WTC11 (cell line): ENCODE data around the gene REX1BD. TPM values are rescaled to one million over a fixed set of nuclear protein-coding genes. Genes with fewer than 3 reads are reported as not detected.

Source experiments
- ARID4B ChIP-seq: sonication (generic); formaldehyde crosslinking; IDR thresholded peaks from 2 replicates; pipeline ENCODE4 v1.8.0; 2023; ENCODE audit warnings: missing genetic modification reagents, mild to moderate bottlenecking, borderline replicate concordance
- CREB1 ChIP-seq: sonication (generic); formaldehyde crosslinking; IDR thresholded peaks from 2 replicates; pipeline ENCODE4 v1.8.0; 2023; ENCODE audit warnings: mild to moderate bottlenecking, missing genetic modification reagents
- CREM ChIP-seq: sonication (generic); formaldehyde crosslinking; IDR thresholded peaks from 2 replicates; pipeline ENCODE4 v1.8.1; 2022; ENCODE audit warnings: mild to moderate bottlenecking, missing genetic modification reagents, moderate library complexity
- ELF4 ChIP-seq: sonication (generic); formaldehyde crosslinking; IDR thresholded peaks from 2 replicates; pipeline ENCODE4 v1.8.1; 2022; ENCODE audit warnings: low read depth, mild to moderate bottlenecking, moderate library complexity, missing genetic modification reagents
- EMX1 ChIP-seq: fragments of 250-450 bp; sonication (Bioruptor Pico); IDR thresholded peaks from 2 replicates; pipeline ENCODE4 v1.8.0; 2021; ENCODE audit warnings: mild to moderate bottlenecking
- FOXJ3 ChIP-seq: sonication (generic); formaldehyde crosslinking; IDR thresholded peaks from 2 replicates; pipeline ENCODE4 v1.9.0; 2021; ENCODE audit warnings: missing genetic modification reagents, mild to moderate bottlenecking, borderline replicate concordance
- PRDM15 ChIP-seq: sonication (generic); formaldehyde crosslinking; IDR thresholded peaks from 2 replicates; pipeline ENCODE4 v1.8.0; 2022; ENCODE audit warnings: missing genetic modification reagents
- ZBTB21 ChIP-seq: sonication (generic); formaldehyde crosslinking; IDR thresholded peaks from 2 replicates; pipeline ENCODE4 v1.8.1; 2023; ENCODE audit warnings: mild to moderate bottlenecking, missing genetic modification reagents, borderline replicate concordance
- ZNF138 ChIP-seq: sonication (generic); formaldehyde crosslinking; conservative IDR thresholded peaks from 2 replicates; pipeline ENCODE4 v1.8.1; 2022; ENCODE audit warnings: mild to moderate bottlenecking, moderate library complexity, missing genetic modification reagents
- ZNF532 ChIP-seq: fragments of 250-450 bp; sonication (Bioruptor Pico); IDR thresholded peaks from 2 replicates; pipeline ENCODE4 v1.9.0; 2021; ENCODE audit warnings: mild to moderate bottlenecking, borderline replicate concordance
- ZNF671 ChIP-seq: fragments of 250-450 bp; sonication (Bioruptor Pico); IDR thresholded peaks from 2 replicates; pipeline ENCODE4 v1.8.0; 2021; ENCODE audit warnings: mild to moderate bottlenecking
- total RNA-seq: library from RNA; stranded (reverse); gene quantifications from 3 replicates; pipeline ENCODE4 v1.2.3, GENCODE V29; 2021
- TF ChIP-seq, protein P1 (sequence below): fragments of 250-450 bp; sonication (Bioruptor Pico); IDR thresholded peaks from 2 replicates; pipeline ENCODE4 v1.9.0; 2021; ENCODE audit warnings: moderate library complexity, mild to moderate bottlenecking, inconsistent platforms, borderline replicate concordance
- TF ChIP-seq, protein P2 (sequence below): sonication (generic); formaldehyde crosslinking; IDR thresholded peaks from 2 replicates; pipeline ENCODE4 v1.8.1; 2022; ENCODE audit warnings: mild to moderate bottlenecking, moderate library complexity, missing genetic modification reagents
- TF ChIP-seq, protein P3 (sequence below): sonication (generic); formaldehyde crosslinking; IDR thresholded peaks from 2 replicates; pipeline ENCODE4 v1.8.1; 2023; ENCODE audit warnings: mild to moderate bottlenecking, missing genetic modification reagents
- TF ChIP-seq, protein P4 (sequence below): fragments of 250-450 bp; sonication (Bioruptor Pico); IDR thresholded peaks from 2 replicates; pipeline ENCODE4 v1.9.0; 2021; ENCODE audit warnings: mild to moderate bottlenecking
- TF ChIP-seq, protein P5 (sequence below): sonication (generic); formaldehyde crosslinking; conservative IDR thresholded peaks from 2 replicates; pipeline ENCODE4 v1.8.1; 2022; ENCODE audit warnings: mild to moderate bottlenecking, missing genetic modification reagents

Gene REX1BD
- total RNA-seq, 1 experiment from 2014 or later = 90.2 TPM

DNA sequence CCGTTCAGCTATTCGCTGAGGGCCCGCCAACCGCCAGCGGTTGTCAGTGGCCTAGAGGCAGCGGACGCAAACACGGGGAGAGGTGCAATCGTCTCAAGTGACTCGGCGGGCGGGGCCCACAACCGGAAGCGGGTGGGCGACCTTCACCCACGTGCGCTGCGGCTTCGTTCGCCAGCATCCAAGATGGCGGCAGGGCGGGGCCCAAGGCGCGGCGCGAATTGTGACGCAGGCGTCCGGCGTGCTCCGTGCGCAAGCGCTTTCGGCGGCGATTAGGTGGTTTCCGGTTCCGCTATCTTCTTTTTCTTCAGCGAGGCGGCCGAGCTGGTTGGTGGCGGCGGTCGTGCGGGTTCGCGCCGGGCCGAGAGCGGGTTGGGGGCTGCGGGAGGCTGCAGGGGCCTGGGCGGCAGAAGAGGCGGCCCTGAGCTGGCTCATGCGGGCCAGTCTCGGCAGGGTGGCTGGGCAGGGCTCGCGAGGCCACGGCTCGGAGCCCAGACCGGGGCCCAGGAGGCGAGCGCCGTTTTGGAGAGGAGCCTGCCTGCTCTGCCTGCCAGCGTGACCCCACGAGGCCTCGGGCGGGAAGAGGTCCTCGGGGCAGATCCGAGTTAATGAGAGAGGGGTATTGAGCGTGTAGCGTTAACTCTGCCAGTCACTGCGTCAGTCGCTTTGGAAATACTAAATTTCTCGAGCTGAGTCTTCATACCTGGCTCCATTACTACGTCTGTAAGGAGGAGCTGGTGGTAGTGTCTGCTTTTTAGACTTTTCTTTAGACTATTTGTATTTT lies 16.8 kb upstream of the REX1BD start, which contains the start of gene UBA52 (continued):
- TF ChIP-seq PRDM15 = no peak
- TF ChIP-seq, protein P1, sequence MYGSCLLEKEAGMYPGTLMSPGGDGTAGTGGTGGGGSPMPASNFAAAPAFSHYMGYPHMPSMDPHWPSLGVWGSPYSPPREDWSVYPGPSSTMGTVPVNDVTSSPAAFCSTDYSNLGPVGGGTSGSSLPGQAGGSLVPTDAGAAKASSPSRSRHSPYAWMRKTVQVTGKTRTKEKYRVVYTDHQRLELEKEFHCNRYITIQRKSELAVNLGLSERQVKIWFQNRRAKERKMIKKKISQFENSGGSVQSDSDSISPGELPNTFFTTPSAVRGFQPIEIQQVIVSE (CRISPR knock-in tag) = no peak
- 0 out of 2 replicates have a peak, but pooled peaks have one; percentile 9 for TF ChIP-seq ZNF532
- TF ChIP-seq ZBTB21 (CRISPR knock-in tag) = peak; percentile 98
- TF ChIP-seq EMX1 (CRISPR knock-in tag) = 0 out of 2 replicates have a peak, but pooled peaks have one; percentile 54
- TF ChIP-seq ARID4B (CRISPR knock-in tag) = peak; percentile 83; the same call in 1 of the 2 replicates
- TF ChIP-seq, protein P2, sequence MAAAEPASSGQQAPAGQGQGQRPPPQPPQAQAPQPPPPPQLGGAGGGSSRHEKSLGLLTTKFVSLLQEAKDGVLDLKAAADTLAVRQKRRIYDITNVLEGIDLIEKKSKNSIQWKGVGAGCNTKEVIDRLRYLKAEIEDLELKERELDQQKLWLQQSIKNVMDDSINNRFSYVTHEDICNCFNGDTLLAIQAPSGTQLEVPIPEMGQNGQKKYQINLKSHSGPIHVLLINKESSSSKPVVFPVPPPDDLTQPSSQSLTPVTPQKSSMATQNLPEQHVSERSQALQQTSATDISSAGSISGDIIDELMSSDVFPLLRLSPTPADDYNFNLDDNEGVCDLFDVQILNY (CRISPR knock-in tag) = peak; percentile 94
- TF ChIP-seq ZNF138 = no peak
- no peak for TF ChIP-seq ZNF671
- 0 out of 2 replicates have a peak, but pooled peaks have one; percentile 76 for TF ChIP-seq CREB1 (CRISPR knock-in tag)
- TF ChIP-seq, protein P3, sequence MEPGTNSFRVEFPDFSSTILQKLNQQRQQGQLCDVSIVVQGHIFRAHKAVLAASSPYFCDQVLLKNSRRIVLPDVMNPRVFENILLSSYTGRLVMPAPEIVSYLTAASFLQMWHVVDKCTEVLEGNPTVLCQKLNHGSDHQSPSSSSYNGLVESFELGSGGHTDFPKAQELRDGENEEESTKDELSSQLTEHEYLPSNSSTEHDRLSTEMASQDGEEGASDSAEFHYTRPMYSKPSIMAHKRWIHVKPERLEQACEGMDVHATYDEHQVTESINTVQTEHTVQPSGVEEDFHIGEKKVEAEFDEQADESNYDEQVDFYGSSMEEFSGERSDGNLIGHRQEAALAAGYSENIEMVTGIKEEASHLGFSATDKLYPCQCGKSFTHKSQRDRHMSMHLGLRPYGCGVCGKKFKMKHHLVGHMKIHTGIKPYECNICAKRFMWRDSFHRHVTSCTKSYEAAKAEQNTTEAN (CRISPR knock-in tag) = peak; percentile 85; the same call in 1 of the 2 replicates
- TF ChIP-seq CREM (CRISPR knock-in tag) = peak; percentile 95
- TF ChIP-seq FOXJ3 (CRISPR knock-in tag) = no peak
- TF ChIP-seq, protein P4, sequence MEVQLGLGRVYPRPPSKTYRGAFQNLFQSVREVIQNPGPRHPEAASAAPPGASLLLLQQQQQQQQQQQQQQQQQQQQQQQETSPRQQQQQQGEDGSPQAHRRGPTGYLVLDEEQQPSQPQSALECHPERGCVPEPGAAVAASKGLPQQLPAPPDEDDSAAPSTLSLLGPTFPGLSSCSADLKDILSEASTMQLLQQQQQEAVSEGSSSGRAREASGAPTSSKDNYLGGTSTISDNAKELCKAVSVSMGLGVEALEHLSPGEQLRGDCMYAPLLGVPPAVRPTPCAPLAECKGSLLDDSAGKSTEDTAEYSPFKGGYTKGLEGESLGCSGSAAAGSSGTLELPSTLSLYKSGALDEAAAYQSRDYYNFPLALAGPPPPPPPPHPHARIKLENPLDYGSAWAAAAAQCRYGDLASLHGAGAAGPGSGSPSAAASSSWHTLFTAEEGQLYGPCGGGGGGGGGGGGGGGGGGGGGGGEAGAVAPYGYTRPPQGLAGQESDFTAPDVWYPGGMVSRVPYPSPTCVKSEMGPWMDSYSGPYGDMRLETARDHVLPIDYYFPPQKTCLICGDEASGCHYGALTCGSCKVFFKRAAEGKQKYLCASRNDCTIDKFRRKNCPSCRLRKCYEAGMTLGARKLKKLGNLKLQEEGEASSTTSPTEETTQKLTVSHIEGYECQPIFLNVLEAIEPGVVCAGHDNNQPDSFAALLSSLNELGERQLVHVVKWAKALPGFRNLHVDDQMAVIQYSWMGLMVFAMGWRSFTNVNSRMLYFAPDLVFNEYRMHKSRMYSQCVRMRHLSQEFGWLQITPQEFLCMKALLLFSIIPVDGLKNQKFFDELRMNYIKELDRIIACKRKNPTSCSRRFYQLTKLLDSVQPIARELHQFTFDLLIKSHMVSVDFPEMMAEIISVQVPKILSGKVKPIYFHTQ (CRISPR knock-in tag) = no peak
- TF ChIP-seq, protein P5, sequence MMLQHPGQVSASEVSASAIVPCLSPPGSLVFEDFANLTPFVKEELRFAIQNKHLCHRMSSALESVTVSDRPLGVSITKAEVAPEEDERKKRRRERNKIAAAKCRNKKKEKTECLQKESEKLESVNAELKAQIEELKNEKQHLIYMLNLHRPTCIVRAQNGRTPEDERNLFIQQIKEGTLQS (CRISPR knock-in tag) = no peak
- TF ChIP-seq ELF4 = no peak
